GM20431 (cell line): ENCODE results near the gene UBL3.

Source experiments
- in situ Hi-C: fragments of 300-500 bp; cut with MseI, MboI; formaldehyde crosslinking; loops from one replicate; pipeline ENCODE4 v1.15.0; 2020; ENCODE audit warnings: low sequenced_read_pairs; ENCODE audit not compliant: unreplicated experiment

Gene UBL3

GRCh38 chr13:29721766-29722165 is 128.7 kb downstream of the UBL3 start:
- in situ Hi-C loops = no loop called here

- in situ Hi-C loops = no loop called here
Observed at GRCh38 chr13:29718694-29719093, 131.7 kb downstream of the UBL3 start.

DNA sequence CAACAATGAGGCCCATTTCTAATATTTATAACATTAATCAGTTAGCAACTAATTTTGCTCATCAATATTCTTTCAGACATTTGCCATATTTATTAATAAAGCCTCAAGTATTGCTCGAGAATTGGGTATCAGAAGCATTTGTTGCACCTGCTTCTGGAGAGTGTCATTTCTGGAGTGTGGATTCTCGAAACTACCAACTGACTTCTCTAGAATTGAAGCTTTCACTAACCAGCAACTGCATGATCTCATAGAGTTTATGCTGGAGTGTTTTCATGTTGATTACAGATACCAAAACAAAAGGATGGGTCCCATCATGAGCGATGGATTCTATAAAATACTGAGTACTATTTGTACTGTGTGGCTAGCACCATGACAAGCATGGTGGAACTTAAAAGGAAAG is 133.9 kb downstream of the UBL3 start:
- in situ Hi-C loops = no loop called here
